Endothelial cell of coronary artery (primary cell): ENCODE measurements around the gene LCP1. TPM values are rescaled to one million over a fixed set of nuclear protein-coding genes. Genes with fewer than 3 reads are reported as not detected.

Source experiments
- total RNA-seq: library from RNA; depleted of rRNA; stranded (reverse); fragments of >200 nt; gene quantifications from 2 replicates; pipeline ENCODE4 v1.2.3, GENCODE V29; 2014

Gene LCP1, protein sequence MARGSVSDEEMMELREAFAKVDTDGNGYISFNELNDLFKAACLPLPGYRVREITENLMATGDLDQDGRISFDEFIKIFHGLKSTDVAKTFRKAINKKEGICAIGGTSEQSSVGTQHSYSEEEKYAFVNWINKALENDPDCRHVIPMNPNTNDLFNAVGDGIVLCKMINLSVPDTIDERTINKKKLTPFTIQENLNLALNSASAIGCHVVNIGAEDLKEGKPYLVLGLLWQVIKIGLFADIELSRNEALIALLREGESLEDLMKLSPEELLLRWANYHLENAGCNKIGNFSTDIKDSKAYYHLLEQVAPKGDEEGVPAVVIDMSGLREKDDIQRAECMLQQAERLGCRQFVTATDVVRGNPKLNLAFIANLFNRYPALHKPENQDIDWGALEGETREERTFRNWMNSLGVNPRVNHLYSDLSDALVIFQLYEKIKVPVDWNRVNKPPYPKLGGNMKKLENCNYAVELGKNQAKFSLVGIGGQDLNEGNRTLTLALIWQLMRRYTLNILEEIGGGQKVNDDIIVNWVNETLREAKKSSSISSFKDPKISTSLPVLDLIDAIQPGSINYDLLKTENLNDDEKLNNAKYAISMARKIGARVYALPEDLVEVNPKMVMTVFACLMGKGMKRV
- total RNA-seq: under 0.01 and 0.09 TPM in 2 replicates

DNA sequence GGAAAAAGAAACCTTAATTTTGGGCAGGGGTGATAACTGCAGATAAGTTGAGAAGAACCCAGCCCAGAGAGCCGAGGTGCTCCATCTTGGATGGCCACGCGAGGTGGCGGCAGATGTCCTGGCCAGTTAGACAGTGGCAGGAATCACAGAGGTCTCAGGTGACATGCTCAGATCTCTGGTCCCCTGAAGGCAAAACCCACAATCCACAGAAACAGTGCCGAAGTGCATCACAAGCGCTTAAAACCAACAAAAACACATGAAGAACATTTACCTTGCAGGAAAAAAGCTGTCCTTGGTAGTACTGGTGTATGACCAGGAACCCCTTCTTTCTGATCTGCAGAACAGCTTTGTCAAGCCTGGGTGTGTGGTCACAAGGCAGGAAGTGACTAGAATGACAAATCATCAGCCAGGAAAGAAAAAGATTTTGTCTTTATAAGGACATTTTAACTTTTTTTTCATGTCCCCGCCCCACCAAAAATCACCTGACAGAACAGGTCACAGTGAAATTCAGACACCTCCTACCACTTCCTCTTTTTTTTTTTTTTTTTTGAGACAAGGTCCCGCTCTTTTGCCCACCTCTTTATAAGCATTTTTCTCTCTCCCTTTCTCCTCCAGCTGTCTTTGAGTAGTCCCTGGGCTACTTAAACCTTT lies at the start of gene LCP1:
TSS of gene LCP1 (minus strand) at position 338 of the 651 bp plus-strand sequence. CDS start 22,515 bp downstream, outside the sequence.

GRCh38 chr13:46211483-46212351 lies 29.7 kb upstream of the LCP1 start, which contains the start of gene LRRC63:
TSS of gene LRRC63 (plus strand) at chr13:46211928. CDS start at chr13:46213035, 1,107 bp downstream.

GRCh38 chr13:46104868-46105267 lies 77.1 kb downstream of the LCP1 start, which contains the start of gene CPB2:
TSS of gene CPB2 (minus strand) at chr13:46105033. CDS start at chr13:46105009, 24 bp downstream.

Other genes starting within 250 kb of the LCP1 start
- gene ZC3H13, start 129.4 kb downstream of the LCP1 start, total RNA-seq: 12.0 and 17.2 TPM in 2 replicates
- gene CPB2, start 77.1 kb downstream of the LCP1 start, total RNA-seq: not detected in 2 replicates
- gene LRRC63, start 29.8 kb upstream of the LCP1 start, total RNA-seq: under 0.01 TPM in 1 of 2 replicates, not detected in the other
- not detected in 2 replicates for gene RUBCNL, start 205.1 kb upstream of the LCP1 start, total RNA-seq